ENCODE measurements around the gene ARAF.

ARAF gene

GRCh38 chrX:47564438-47565085 is 3.6 kb downstream of the ARAF start:
- no peak for DNase-seq

DNA sequence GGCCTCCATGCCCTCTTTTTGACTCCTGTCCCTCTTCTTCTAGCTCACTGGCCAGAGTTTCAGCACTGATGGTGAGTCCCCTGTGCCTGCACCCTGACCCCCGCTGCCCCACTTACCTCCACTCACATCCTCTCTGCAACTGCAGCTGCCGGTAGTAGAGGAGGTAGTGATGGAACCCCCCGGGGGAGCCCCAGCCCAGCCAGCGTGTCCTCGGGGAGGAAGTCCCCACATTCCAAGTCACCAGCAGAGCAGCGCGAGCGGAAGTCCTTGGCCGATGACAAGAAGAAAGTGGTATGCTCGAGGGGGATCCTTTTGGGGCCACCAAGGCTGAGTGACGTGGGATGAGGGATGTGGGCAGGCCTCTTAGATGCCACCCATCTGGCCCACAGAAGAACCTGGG is 5.8 kb downstream of the ARAF start:
- DNase-seq: no peak

DNA sequence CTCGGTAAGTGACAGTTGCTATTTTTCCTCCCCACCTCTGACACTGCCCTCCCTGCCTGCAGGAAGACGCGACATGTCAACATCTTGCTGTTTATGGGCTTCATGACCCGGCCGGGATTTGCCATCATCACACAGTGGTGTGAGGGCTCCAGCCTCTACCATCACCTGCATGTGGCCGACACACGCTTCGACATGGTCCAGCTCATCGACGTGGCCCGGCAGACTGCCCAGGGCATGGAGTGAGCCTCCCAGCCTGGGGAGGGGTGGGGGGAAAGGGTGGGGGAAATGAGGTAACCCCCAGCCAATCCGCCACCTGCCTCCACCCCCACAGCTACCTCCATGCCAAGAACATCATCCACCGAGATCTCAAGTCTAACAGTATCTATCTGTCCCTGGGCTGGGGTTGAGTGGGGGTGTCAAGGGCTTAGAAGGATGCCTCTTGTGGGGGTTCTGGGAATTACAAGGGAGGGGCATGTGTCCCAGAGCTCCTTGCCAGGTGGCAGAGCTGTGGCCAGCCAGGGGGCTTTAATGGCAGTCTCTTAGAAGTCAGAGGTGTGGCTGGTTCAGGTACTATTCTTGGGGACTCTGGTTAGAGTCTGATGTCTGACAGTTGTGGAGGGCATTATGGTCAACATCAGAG is 7.8 kb downstream of the ARAF start:
- DNase-seq: no peak

DNA sequence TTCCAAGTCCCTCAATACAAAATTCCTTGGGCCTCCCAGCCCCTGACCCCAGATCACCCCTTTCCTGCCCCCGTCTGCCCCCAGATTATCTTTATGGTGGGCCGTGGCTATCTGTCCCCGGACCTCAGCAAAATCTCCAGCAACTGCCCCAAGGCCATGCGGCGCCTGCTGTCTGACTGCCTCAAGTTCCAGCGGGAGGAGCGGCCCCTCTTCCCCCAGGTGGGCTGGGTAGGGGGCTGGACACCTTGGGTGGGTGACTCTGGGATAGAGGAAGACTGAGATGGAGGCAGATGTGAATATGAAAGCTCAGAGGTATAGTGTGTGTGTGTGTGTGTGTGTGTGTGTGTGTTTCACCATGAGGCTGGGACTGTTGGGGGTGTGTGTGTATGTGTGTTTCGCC is 9.8 kb downstream of the ARAF start:
- DNase-seq: no peak

- DNase-seq: no peak
Measured at GRCh38 chrX:47571215-47571614, 10.2 kb downstream of the ARAF start.

DNA sequence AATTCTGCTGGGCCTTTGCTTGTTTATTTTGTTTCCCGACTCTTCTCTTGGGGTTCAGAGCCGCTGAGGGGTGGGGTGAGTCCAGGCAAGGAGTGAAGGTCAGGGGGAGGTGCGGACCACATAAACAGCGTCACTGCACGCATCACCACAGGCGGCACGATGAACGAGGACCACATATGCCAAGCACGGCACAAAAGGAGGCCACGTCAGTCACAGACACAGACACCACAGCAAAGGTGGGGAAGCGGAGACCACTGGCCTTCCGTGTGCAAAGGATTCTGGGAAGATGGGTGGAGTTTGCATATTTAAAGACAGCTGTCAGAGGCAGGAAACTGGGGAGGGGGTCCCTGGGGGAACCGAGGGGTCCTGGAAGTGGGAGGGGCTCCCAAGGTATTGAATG is 10.9 kb downstream of the ARAF start:
- DNase-seq: no peak

GRCh38 chrX:47572773-47573340 is 11.9 kb downstream of the ARAF start:
- DNase-seq: no peak

GRCh38 chrX:47573341-47574075 is 12.5 kb downstream of the ARAF start:
- no peak for DNase-seq

DNA sequence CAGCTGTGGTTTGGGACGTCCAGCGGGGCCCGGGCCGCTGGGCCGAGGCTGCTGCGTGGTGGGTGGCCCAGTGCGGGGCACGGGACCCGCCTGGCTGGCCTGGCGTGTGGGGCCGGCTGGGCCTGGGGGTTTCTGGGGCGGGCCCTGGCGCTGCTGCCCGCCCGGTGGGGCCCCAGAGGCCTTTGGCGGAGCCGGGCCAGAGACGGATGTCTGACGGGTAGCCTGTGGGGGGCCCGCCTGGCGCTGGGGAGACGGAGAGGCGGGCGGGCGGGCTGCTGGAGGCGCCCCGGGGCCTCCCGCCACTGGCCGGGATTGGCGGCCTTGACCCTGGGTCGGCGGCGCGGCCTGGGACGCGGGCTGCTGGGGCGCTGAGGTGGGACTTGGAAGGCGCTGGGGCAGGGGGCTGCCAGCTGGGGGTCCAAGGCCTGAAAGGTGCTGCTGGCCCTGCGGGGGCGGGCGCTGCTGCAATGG is 13.1 kb downstream of the ARAF start:
- DNase-seq: no peak

- DNase-seq: no peak
Measured at GRCh38 chrX:47574547-47575301, 13.7 kb downstream of the ARAF start.

- no peak for DNase-seq
Measured at GRCh38 chrX:47576021-47576898, 15.3 kb downstream of the ARAF start.

GRCh38 chrX:47577424-47577823 is 16.4 kb downstream of the ARAF start:
- no peak for DNase-seq

DNA sequence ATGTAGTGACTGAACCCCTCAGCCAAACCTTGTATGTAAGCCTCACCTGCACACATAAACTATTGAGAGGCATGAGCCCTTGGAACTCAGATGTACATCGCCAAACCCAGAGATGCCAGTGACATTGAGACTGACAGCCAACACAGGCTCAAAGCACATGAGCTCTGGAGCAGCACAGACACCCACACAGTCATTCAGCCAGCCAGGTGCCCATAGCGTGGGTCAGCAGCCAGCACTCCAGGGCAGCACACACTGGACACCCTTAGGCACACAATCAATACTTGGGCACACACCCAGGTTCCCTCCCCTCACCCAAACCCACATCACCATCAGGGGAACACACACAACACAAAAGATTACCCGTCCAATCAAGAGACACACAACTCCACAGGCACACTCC is 16.9 kb downstream of the ARAF start:
- no peak for DNase-seq

GRCh38 chrX:47578692-47579091 is 17.7 kb downstream of the ARAF start:
- no peak for DNase-seq

GRCh38 chrX:47579537-47579936 is 18.5 kb downstream of the ARAF start:
- no peak for DNase-seq

GRCh38 chrX:47581731-47582647 is 21.0 kb downstream of the ARAF start, which contains the start of gene TIMP1:
Gene TIMP1, plus strand, starts transcription at chrX:47582436. Its CDS starts 980 bp downstream, at chrX:47583416.
- no peak for DNase-seq

DNA sequence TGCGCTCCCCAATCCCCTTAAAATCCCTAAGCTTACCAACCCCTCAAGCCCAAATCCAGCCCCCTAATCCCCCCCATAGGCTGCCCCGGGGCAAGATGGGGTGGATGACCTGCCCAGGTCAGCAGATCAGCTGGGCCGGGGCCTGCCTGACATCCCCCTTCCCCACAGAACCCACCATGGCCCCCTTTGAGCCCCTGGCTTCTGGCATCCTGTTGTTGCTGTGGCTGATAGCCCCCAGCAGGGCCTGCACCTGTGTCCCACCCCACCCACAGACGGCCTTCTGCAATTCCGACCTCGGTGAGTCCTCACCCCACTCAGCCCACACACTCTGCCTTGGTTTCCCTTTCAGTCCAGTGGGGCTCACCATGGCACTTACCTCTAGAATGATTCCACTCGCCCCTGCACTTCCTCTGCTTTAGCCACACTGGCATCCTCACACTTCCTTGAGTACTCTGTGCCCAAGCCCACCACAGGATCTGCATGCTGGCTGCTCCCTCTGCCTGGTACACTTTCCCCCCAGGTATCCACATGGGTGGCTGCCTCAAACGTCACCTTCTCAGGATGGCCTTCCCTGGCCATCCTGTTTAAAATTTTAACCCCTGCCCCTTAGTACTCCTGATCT is 22.3 kb downstream of the ARAF start:
- DNase-seq: no peak

DNA sequence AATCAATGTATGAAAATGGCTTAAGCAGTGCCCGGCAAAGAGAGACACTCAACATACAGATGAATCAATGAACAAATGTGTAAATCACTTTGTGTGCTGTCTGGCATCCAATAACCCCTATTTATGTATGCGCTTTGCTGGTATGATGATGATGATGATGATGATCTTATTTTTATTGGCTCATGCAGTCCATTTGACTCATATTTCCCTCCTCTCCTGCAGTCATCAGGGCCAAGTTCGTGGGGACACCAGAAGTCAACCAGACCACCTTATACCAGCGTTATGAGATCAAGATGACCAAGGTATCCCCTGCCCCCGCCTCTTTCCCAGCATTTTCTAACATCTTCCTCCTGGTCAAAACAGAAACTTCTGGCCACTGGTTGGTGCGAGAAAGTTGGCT is 23.7 kb downstream of the ARAF start:
- DNase-seq: no peak

DNA sequence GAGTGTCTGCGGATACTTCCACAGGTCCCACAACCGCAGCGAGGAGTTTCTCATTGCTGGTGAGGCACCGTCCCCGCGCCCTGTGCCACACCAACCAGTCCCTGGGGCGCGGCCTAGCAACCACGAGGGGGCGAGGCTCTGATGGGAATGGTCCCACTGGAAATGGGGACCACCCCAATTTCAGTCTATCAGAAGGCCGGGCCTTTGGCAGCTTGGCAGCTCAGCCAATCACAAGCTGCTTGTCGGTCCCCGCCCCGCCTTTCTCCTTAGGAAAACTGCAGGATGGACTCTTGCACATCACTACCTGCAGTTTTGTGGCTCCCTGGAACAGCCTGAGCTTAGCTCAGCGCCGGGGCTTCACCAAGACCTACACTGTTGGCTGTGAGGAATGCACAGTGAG is 24.3 kb downstream of the ARAF start:
- no peak for DNase-seq

DNA sequence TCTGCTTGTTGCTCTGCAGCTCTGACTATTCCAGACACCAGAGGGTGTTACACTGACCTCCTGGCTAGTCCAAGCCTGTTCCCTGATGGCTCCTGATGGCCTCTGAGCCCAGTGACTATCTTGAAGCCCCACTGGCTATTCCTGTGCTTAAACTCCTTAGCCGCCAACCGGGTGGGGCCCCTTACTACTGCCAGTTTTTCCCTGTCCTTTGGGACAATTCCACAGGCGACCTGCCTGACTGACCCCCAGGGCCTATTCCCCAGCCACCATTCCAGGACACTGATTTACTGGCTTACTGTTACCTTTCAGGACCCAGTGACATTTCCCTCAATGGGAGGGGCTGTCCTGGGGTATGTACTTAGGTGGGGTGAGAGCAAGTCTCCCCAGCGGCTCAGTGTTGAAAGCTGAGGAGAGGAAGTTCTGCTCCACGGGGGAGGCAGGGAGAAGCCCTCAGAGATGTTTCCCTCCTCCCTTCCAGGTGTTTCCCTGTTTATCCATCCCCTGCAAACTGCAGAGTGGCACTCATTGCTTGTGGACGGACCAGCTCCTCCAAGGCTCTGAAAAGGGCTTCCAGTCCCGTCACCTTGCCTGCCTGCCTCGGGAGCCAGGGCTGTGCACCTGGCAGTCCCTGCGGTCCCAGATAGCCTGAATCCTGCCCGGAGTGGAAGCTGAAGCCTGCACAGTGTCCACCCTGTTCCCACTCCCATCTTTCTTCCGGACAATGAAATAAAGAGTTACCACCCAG is 25.2 kb downstream of the ARAF start:
- no peak for DNase-seq
